Neural progenitor cell (in vitro differentiated cells): ENCODE measurements around the gene USP15.
"Not testable (repeated sequence)": the region's sequence is repeated elsewhere in the genome, so short reads cannot be mapped to it uniquely, and the experiment has no call there.

ENCODE experiments used
- EZH2 ChIP-seq: fragments of 200-600 bp; sonication (generic); IDR thresholded peaks from 2 replicates; pipeline ENCODE4 v1.6.1; 2017; ENCODE audit warnings: antibody characterized with exemption, mild to moderate bottlenecking, moderate library complexity
- EZH2phosphoT487 ChIP-seq: fragments of 200-600 bp; sonication (generic); IDR thresholded peaks from 2 replicates; pipeline ENCODE4 v1.6.1; 2017; ENCODE audit warnings: antibody characterized with exemption
- TF ChIP-seq, protein P1 (sequence below): fragments of 200-600 bp; sonication (generic); IDR thresholded peaks from 2 replicates; pipeline ENCODE4 v1.5.1; 2017; ENCODE audit warnings: antibody characterized with exemption, mild to moderate bottlenecking

DNA sequence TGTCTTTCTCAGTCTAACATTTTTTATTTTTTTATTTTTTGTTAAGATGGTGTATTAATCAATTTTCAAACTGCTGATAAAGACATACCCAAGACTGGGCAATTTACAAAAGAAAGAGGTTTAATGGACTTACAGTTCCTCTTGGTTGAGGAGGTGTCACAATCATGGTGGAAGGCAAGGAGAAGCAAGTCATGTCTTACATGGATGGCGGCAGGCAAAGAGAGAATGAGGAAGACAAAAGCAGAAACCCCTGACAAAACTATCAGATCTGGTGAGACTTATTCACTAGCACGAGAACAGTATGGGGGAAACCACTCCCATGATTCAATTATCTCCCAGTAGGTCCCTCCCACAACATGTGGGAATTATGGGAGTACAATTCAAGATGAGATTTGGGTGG lies 195.2 kb downstream of the USP15 start:
- TF ChIP-seq, protein P1, sequence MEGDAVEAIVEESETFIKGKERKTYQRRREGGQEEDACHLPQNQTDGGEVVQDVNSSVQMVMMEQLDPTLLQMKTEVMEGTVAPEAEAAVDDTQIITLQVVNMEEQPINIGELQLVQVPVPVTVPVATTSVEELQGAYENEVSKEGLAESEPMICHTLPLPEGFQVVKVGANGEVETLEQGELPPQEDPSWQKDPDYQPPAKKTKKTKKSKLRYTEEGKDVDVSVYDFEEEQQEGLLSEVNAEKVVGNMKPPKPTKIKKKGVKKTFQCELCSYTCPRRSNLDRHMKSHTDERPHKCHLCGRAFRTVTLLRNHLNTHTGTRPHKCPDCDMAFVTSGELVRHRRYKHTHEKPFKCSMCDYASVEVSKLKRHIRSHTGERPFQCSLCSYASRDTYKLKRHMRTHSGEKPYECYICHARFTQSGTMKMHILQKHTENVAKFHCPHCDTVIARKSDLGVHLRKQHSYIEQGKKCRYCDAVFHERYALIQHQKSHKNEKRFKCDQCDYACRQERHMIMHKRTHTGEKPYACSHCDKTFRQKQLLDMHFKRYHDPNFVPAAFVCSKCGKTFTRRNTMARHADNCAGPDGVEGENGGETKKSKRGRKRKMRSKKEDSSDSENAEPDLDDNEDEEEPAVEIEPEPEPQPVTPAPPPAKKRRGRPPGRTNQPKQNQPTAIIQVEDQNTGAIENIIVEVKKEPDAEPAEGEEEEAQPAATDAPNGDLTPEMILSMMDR: not testable (repeated sequence)
- TF ChIP-seq EZH2, EZH2phosphoT487: not testable (repeated sequence)
